22Rv1 (cell line): ENCODE data around the gene DMWD.

Experiments
- H3K27ac ChIP-seq: fragments of 450-650 bp; 2 replicates; pipeline ENCODE4 v1.5.1; 2017
- CTCF ChIP-seq: fragments of 450-650 bp; IDR thresholded peaks from 2 replicates; pipeline ENCODE4 v1.5.1; 2017; ENCODE audit warnings: mild to moderate bottlenecking
- ZFX ChIP-seq: fragments of 450-650 bp; IDR thresholded peaks from 2 replicates; pipeline ENCODE4 v1.6.1; 2017; ENCODE audit warnings: antibody characterized with exemption, borderline replicate concordance

The DMWD gene

GRCh38 chr19:45794627-45795026, 2.0 kb upstream of the DMWD start:
- no peak for TF ChIP-seq ZFX
- no peak for TF ChIP-seq CTCF
- H3K27ac ChIP-seq: no peak overlapping the region

DNA sequence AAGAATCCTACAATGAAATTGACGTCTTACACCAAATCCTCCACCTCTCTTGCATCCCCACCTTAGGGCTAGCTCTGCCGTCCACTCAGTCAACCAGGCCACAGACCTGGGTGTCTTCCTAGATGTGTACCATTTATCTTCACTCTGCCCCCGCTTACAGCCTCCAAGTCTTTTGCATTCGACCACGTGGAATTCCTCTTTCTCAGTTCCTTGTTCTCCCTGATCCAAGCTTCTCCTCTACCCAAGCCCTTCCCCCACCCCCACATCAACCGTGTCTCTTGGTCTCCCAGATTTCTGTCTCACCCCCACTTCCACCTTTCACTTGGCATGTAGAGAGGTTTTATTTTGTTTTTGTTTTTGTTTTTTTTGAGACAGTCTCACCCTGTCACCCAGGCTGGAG, 1.2 kb upstream of the DMWD start:
- TF ChIP-seq CTCF: no peak
- TF ChIP-seq ZFX: no peak
- H3K27ac ChIP-seq: no peak overlapping the region

DNA sequence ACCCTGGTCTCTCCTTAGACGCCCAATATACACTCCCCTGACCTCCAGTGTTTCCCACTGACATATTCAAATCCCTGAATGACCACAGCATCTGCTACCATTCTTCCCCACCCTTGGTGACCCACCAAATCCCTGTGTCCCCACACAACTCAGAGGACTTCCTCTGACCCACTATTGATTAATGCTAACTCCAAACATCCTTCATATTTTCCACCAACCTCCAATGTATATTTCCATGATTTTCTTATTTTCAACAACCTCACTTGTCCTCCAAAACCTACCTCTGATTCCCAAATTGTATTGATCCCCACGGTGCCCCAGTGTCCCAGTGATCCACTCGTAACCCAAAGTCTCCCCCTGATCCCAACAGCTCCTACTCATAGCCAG, 526 bp upstream of the DMWD start:
- no peak overlapping the region for H3K27ac ChIP-seq
- TF ChIP-seq CTCF (no peak), ZFX (no peak)

DNA sequence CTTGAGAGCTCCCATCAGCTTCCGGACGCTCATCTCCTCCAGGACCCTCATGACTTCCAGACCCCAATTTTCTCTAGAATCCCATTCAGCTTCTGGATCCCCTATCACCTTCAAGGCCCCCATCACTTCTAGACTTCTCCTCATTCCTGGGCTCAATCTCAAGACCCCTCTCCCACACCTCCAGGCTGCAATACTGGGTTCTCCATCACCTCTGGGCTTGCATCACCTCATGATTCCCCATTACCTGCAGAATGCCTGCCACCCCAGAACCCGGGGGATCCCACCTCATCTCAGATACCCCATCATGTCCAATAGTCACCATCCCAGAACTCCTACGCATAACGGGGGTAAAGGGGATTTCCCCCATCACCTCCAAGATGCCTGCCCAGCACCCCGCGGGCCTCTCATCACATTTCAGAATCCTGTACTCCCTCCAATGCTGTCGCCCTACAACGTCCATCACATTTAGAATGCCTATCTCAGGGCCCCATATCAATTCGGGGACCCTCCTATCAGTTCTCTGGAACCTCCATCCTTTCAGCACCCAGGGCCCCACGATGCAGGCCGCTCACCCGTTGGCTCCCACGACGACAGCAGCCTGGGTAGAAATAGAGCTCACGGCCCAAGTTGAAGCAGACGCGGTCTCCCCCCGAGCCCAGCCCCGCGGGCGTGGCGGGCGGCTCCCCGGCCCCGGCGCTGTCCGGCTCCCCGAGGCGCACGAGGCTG, 738 bp downstream of the DMWD start:
- TF ChIP-seq CTCF (no peak), ZFX (no peak)
- H3K27ac ChIP-seq: peak overlapping the region; percentile 72

GRCh38 chr19:45790942-45791341, 1.7 kb downstream of the DMWD start:
- no peak for TF ChIP-seq CTCF
- TF ChIP-seq ZFX: no peak
- H3K27ac ChIP-seq: 0 out of 2 replicates have a peak overlapping the region, but pooled peaks have one; percentile 18

GRCh38 chr19:45789035-45789786, 3.4 kb downstream of the DMWD start:
- TF ChIP-seq CTCF (no peak), ZFX (no peak)
- H3K27ac ChIP-seq: no peak overlapping the region

DNA sequence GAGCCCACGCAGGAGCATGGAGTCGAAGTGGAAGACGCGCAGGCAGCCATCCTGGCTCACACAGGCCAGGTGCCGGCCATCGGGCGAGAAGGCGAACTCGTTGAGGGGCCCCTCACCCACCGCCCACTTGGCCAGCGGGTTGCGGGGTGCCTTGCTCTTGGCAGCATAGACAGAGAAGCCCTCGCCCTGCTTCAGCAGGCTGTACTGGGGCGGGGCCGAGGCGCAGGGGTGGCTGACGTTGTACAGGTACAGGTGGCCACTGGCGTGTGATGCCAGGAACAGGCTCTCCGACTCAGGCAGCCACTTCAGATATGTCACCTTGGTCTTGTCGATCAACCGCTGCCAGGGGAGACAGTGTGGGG, 6.1 kb downstream of the DMWD start:
- no peak overlapping the region for H3K27ac ChIP-seq
- TF ChIP-seq CTCF: no peak
